Kidney (tissue), 14 donors: ENCODE measurements around the gene NAV3. TPM values are rescaled to one million over a fixed set of nuclear protein-coding genes. Genes with fewer than 3 reads are reported as not detected.

ENCODE experiments used
- DNase-seq, 5 donors: peaks; one replicate each; pipeline ENCODE4 v3.0.0-alpha.2; 2013 to 2020
- FAIRE-seq: peaks from 2 replicates; lab custom pipeline; 2012; peaks lifted over from hg19 to GRCh38; lab: Jason Lieb, UNC
- H3K27ac ChIP-seq, 2 donors: one replicate each; pipeline ENCODE4 v1.7.0; 2013; ENCODE audit warnings: low read depth in 2 of 2, low read length in 2 of 2, inconsistent platforms in 1 of 2
- H3K27me3 ChIP-seq: one replicate; pipeline ENCODE4 v1.7.1; 2013; ENCODE audit warnings: low read length, inconsistent platforms; ENCODE audit not compliant: control insufficient read depth, insufficient read depth
- H3K36me3 ChIP-seq, 3 donors: one replicate each; pipeline versions ENCODE4 v1.7.0 to v1.7.1; 2013; ENCODE audit warnings: low read length in 3 of 3, control low read depth in 1 of 3, inconsistent platforms in 1 of 3; ENCODE audit not compliant: insufficient read depth in 3 of 3, control insufficient read depth in 2 of 3
- H3K4me1 ChIP-seq, 3 donors: one replicate each; pipeline versions ENCODE4 v1.7.0 to v1.7.1; 2013; ENCODE audit warnings: low read length in 3 of 3, inconsistent platforms in 1 of 3, low read depth in 1 of 3; ENCODE audit not compliant: control insufficient read depth in 2 of 3, insufficient read depth in 2 of 3
- H3K4me3 ChIP-seq, 3 donors: one replicate each; pipeline versions ENCODE4 v1.7.0 to v1.8.1; 2013; ENCODE audit warnings: low read length in 3 of 3, control low read depth in 1 of 3, inconsistent platforms in 1 of 3
- H3K9ac ChIP-seq, 3 donors: one replicate each; pipeline versions ENCODE4 v1.7.0 to v1.7.1; 2013; ENCODE audit warnings: low read length in 3 of 3, control low read depth in 1 of 3, inconsistent platforms in 1 of 3
- H3K9me3 ChIP-seq, 3 donors: one replicate each; pipeline versions ENCODE4 v1.7.0 to v1.7.1; 2013; ENCODE audit warnings: low read length in 3 of 3, control low read depth in 1 of 3, inconsistent platforms in 1 of 3; ENCODE audit not compliant: control insufficient read depth in 2 of 3, insufficient read depth in 1 of 3
- intact Hi-C: fragments of 100-400 bp; cut with DNase I; formaldehyde crosslinking; loops from one replicate; pipeline ENCODE4 v1.11.1; 2022
- polyA plus RNA-seq: library from polyadenylated mRNA; stranded (reverse); fragments of 350-450 nt; fragmentation: Illumina TruSeq; extraction: RNeasy Lipid Tissue Mini Kit (QIAGEN cat#74804); gene quantifications from one replicate; pipeline ENCODE4 v1.2.3, GENCODE V29; 2014; ENCODE audit warnings: low read depth, low replicate concordance; ENCODE audit not compliant: insufficient read depth
- total RNA-seq: library from RNA; stranded (reverse); fragmentation: NEBNext Ultra II Directional; extraction: Animal tissue kit (Norgen Biotek cat#: 25700); gene quantifications from one replicate; pipeline ENCODE4 v1.2.1, GENCODE V29; 2021
- TF ChIP-seq, protein P1 (sequence below): IDR thresholded peaks from 3 replicates; pipeline ENCODE4 v1.5.1; 2012; ENCODE audit warnings: mild to moderate bottlenecking, moderate library complexity, borderline replicate concordance; ENCODE audit not compliant: insufficient read depth; ENCODE audit errors: extremely low read depth
- donor health status: control.
- donor health status: control.
- donor health status: control.
- donor health status: control.
- donor health status: control.
- donor health status: DM: yes; HTN: yes; CAD: no.
- donor health status: Normal renal cell carcinoma (clear cell type).

Gene NAV3
- total and polyA plus RNA-seq, 2 donors from 2014 or later: 0.34 to 4.5 TPM

DNA sequence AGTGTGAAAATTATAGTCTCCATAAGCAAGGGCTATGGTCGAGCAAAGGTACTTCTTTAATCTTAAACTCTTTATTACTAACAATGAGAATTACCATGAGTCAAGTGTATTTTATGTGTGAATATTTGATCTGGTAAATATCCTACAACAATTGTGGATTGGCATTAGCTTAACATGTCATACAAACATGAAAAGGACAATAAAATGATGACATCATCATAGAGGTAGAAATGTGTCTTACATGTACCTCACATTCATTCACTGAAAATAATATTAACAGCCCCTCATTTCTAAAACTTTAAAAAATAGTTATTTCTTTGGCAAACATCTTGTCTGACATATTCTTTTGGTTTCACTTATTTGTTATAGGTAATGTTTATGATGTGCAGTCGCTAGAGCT lies 355.0 kb downstream of the NAV3 start:
- intact Hi-C loops: no loop called here
- no peaks in the 10 kb centered on the region for H3K4me1 ChIP-seq
- no peak overlapping the region for H3K27ac ChIP-seq
- H3K9me3 ChIP-seq: no peaks in the 10 kb centered on the region
- no peaks in the 10 kb centered on the region for H3K27me3 ChIP-seq
- no peak for FAIRE-seq
- no peaks in the 10 kb centered on the region for H3K36me3 ChIP-seq
- TF ChIP-seq, protein P1, sequence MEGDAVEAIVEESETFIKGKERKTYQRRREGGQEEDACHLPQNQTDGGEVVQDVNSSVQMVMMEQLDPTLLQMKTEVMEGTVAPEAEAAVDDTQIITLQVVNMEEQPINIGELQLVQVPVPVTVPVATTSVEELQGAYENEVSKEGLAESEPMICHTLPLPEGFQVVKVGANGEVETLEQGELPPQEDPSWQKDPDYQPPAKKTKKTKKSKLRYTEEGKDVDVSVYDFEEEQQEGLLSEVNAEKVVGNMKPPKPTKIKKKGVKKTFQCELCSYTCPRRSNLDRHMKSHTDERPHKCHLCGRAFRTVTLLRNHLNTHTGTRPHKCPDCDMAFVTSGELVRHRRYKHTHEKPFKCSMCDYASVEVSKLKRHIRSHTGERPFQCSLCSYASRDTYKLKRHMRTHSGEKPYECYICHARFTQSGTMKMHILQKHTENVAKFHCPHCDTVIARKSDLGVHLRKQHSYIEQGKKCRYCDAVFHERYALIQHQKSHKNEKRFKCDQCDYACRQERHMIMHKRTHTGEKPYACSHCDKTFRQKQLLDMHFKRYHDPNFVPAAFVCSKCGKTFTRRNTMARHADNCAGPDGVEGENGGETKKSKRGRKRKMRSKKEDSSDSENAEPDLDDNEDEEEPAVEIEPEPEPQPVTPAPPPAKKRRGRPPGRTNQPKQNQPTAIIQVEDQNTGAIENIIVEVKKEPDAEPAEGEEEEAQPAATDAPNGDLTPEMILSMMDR: no peak
- DNase-seq: no peak
- H3K4me3 ChIP-seq: no peak overlapping the region
- H3K9ac ChIP-seq: no peak overlapping the region

DNA sequence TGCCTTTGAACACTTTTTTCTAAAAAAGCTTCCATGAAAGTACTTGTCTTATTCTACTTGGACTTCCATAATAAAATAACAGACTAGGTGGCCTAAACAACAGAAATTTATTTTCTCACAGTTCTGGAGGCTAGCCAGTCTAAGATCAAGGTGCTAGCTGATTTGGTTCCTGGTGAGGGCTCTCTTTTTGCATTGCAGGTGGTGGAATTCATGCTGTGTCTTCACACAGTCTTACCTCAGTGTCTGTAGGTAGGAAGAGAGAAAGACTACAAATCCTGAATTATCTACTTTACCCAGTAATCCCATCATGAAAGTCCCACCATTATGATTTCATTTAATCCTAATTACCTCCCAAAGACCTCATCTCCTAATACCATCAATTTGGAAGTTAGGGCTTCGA lies 356.0 kb downstream of the NAV3 start:
- DNase-seq (no peak), FAIRE-seq (no peak)
- Histone ChIP-seq H3K36me3 (no peaks in the 10 kb centered on the region), H3K9me3 (no peaks in the 10 kb centered on the region), H3K27me3 (no peaks in the 10 kb centered on the region), H3K9ac (no peak overlapping the region), H3K4me3 (no peak overlapping the region), H3K27ac (no peak overlapping the region), H3K4me1 (no peaks in the 10 kb centered on the region)
- intact Hi-C loops: no loop called here
- TF ChIP-seq, protein P1: no peak

DNA sequence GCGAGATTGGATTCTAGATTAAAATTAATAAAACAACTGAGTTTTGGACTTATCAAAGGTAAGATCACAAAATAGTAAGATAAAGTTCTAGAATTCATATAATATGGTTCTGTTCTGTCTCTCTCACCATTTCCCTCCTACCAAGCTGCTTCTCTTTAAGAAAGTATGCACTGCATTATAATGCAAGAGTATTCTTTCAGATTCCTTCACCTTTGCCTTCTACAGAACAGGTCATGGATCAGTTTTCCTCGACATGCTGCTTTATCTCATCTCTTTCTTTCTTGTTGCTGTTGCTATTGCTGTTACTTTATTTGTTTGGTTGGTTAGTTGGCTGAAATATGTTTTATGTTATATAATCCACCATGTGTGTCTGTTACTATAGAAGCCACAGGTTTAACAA lies 357.0 kb downstream of the NAV3 start:
- TF ChIP-seq, protein P1: no peak
- FAIRE-seq (no peak), DNase-seq (no peak)
- H3K4me1 ChIP-seq: no peaks in the 10 kb centered on the region
- no peak overlapping the region for H3K27ac ChIP-seq
- H3K36me3 ChIP-seq: no peaks in the 10 kb centered on the region
- H3K27me3 ChIP-seq: no peaks in the 10 kb centered on the region
- no peaks in the 10 kb centered on the region for H3K9me3 ChIP-seq
- no peak overlapping the region for H3K4me3 ChIP-seq
- intact Hi-C loops: no loop called here
- no peak overlapping the region for H3K9ac ChIP-seq

DNA sequence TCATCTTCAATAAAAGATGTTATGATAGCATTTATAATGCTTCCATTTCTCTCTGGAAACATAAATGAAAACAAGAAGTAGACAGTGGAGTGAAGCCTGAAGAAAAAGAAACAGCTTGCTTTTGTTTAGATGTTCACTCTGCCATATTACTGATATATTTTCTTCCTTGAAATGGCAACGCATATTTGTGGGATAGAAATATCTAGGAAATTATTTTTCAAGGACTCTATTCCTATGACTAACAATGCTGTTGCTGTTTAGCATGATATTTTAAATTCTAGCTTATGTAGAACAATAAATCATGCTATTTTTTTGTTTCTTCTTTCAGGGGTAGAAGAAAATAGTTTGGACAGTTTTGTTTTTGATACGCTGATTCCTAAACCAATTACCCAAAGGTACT lies 359.0 kb downstream of the NAV3 start:
- intact Hi-C loops: no loop called here
- Histone ChIP-seq H3K4me3 (no peak overlapping the region), H3K27ac (no peak overlapping the region), H3K4me1 (no peaks in the 10 kb centered on the region), H3K9me3 (no peaks in the 10 kb centered on the region), H3K9ac (no peak overlapping the region), H3K36me3 (no peaks in the 10 kb centered on the region), H3K27me3 (no peaks in the 10 kb centered on the region)
- DNase-seq (no peak), FAIRE-seq (no peak)
- TF ChIP-seq, protein P1: no peak
